CD4-positive, alpha-beta T cell (primary cell): ENCODE measurements around the gene SLC25A42. TPM values are rescaled to one million over a fixed set of nuclear protein-coding genes. Genes with fewer than 3 reads are reported as not detected.
A peak's percentile ranks its signal among the peaks of the same experiment; 100 is the strongest.

ENCODE experiments used
- ATAC-seq: fragments of 200-7000 bp; cut with Tn5 transposase; one replicate; pipeline ENCODE4 v1.10.0; 2022; ENCODE audit warnings: mild to moderate bottlenecking; ENCODE audit not compliant: poor library complexity
- CTCF ChIA-PET: fragments of 350-600 bp; sonication (Branson Sonifier 250); formaldehyde crosslinking; loops from one replicate; lab custom pipeline; 2021; ENCODE audit warnings: antibody characterized with exemption, inconsistent platforms; lab: Charles Lee
- POLR2A ChIA-PET: fragments of 350-600 bp; sonication (Branson Sonifier 250); formaldehyde crosslinking; loops from one replicate; lab custom pipeline; 2021; ENCODE audit warnings: antibody characterized with exemption, inconsistent platforms; lab: Charles Lee
- DNase-seq, 14 experiments: peaks; one replicate each; pipeline ENCODE4 v3.0.0-alpha.2; 2013 to 2020; ENCODE audit warnings: mixed read lengths in 2 of 14
- H3K27ac ChIP-seq, 2 donors: one replicate each; pipeline versions ENCODE4 v1.5.1 to v1.7.0; 2013; ENCODE audit warnings: low read length in 2 of 2, low read depth in 1 of 2, mild to moderate bottlenecking in 1 of 2
- H3K27me3 ChIP-seq, 2 experiments: 1 replicate in 1 of 2; 2 replicates in 1 of 2; pipeline versions ENCODE4 v1.6.1 to v1.7.0; 2013; ENCODE audit warnings: low read length in 2 of 2, control low read depth in 1 of 2, mild to moderate bottlenecking in 1 of 2, moderate library complexity in 1 of 2; ENCODE audit not compliant: insufficient read depth in 2 of 2, control insufficient read depth in 1 of 2
- H3K36me3 ChIP-seq: one replicate; pipeline ENCODE4 v1.6.1; 2013; ENCODE audit warnings: low read length, control low read depth; ENCODE audit not compliant: insufficient read depth
- H3K4me1 ChIP-seq: one replicate; pipeline ENCODE4 v1.6.1; 2013; ENCODE audit warnings: low read length, control low read depth; ENCODE audit not compliant: insufficient read depth
- H3K4me3 ChIP-seq: one replicate; pipeline ENCODE4 v1.5.1; 2013; ENCODE audit warnings: mild to moderate bottlenecking, low read length, moderate library complexity
- H3K9me3 ChIP-seq, 2 experiments: 1 replicate in 1 of 2; 2 replicates in 1 of 2; pipeline versions ENCODE4 v1.6.1 to v1.7.0; 2013; ENCODE audit warnings: low read length in 2 of 2, mild to moderate bottlenecking in 2 of 2, control low read depth in 1 of 2, moderate library complexity in 1 of 2; ENCODE audit not compliant: control insufficient read depth in 1 of 2, insufficient read depth in 1 of 2
- H3K27ac Mint-ChIP-seq: one replicate; pipeline ENCODE4 v1.8.0; 2020; ENCODE audit warnings: mixed read lengths
- H3K27me3 Mint-ChIP-seq: one replicate; pipeline ENCODE4 v1.8.0; 2021; ENCODE audit warnings: mixed read lengths
- H3K36me3 Mint-ChIP-seq: one replicate; pipeline ENCODE4 v1.8.0; 2021; ENCODE audit warnings: low read depth, mixed read lengths
- H3K4me1 Mint-ChIP-seq: one replicate; pipeline ENCODE4 v1.8.0; 2021; ENCODE audit warnings: low read depth, mixed read lengths
- H3K4me3 Mint-ChIP-seq: one replicate; pipeline ENCODE4 v1.8.0; 2020; ENCODE audit warnings: mild to moderate bottlenecking, mixed read lengths
- H3K9me3 Mint-ChIP-seq: one replicate; pipeline ENCODE4 v1.8.0; 2020; ENCODE audit warnings: mixed read lengths
- intact Hi-C, 2 experiments: fragments of 100-400 bp; cut with DNase I in 1 of 2; cut with micrococcal nuclease in 1 of 2; formaldehyde crosslinking; loops; one replicate each; pipeline versions ENCODE4 v1.15.1 to v1.9.0; 2023 to 2025; cut with DNase I, micrococcal nuclease
- total RNA-seq, 174 experiments: library from RNA in 2 of 174; stranded (reverse) in 2 of 174; gene quantifications; one replicate each; pipeline ENCODE4 v1.2.3 and lab custom pipeline; 2021 to 2026
- TF ChIP-seq, protein P1 (sequence below): fragments of 200-600 bp; IDR thresholded peaks from one replicate; pipeline ENCODE4 v1.8.0; 2022; ENCODE audit warnings: antibody characterized with exemption, mild to moderate bottlenecking

The SLC25A42 gene
- total RNA-seq, 2 experiments from 2014 or later: 15.1 to 15.4 TPM

DNA sequence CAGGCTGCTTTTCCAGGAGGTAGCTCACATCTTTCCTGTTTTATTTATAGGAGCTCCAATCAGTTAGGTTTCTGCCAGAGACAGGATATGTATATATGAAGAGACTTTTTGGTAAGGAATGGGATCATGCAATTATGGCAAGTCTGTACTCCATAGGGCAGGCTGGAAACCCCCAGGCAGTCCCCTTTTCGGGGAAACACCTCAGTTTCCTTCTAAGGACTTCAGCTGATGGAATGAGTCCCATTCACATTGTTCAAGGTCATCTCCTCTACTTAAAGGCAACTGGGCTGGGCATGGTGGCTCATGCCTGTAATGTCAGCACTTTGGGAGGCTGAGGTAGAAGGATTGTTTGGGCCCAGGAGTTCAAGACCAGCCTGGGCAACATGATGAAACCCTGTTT, 10.9 kb upstream of the SLC25A42 start:
- Mint-ChIP-seq H3K9me3 (no peaks in the 10 kb centered on the region), H3K4me3 (no peak overlapping the region), H3K36me3 (peaks cover 56% of the 10 kb centered on the region), H3K4me1 (no peaks in the 10 kb centered on the region), H3K27me3 (no peaks in the 10 kb centered on the region), H3K27ac (no peak overlapping the region)
- DNase-seq (no peak), ATAC-seq (no peak)
- Histone ChIP-seq H3K4me3 (no peak overlapping the region), H3K36me3 (peaks cover 51% of the 10 kb centered on the region), H3K27me3 (no peaks in the 10 kb centered on the region), H3K4me1 (no peaks in the 10 kb centered on the region), H3K27ac (no peak overlapping the region), H3K9me3 (no peaks in the 10 kb centered on the region)
- POLR2A ChIA-PET: interaction anchor here (2.3 kb wide), 1 partner anchor 10 kb away, joined by 5 read pairs; the partner anchor contains the start of gene SLC25A42
- intact Hi-C loops: loop anchor here (1.0 to 2.0 kb wide), 3 partner anchors 64 to 121 kb away; no protein-coding TSS in a partner anchor
- TF ChIP-seq, protein P1, sequence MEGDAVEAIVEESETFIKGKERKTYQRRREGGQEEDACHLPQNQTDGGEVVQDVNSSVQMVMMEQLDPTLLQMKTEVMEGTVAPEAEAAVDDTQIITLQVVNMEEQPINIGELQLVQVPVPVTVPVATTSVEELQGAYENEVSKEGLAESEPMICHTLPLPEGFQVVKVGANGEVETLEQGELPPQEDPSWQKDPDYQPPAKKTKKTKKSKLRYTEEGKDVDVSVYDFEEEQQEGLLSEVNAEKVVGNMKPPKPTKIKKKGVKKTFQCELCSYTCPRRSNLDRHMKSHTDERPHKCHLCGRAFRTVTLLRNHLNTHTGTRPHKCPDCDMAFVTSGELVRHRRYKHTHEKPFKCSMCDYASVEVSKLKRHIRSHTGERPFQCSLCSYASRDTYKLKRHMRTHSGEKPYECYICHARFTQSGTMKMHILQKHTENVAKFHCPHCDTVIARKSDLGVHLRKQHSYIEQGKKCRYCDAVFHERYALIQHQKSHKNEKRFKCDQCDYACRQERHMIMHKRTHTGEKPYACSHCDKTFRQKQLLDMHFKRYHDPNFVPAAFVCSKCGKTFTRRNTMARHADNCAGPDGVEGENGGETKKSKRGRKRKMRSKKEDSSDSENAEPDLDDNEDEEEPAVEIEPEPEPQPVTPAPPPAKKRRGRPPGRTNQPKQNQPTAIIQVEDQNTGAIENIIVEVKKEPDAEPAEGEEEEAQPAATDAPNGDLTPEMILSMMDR: no peak
- CTCF ChIA-PET: interaction anchor here (0.6 kb wide), 1 partner anchor 60 kb away, joined by 3 read pairs; no protein-coding TSS in a partner anchor

DNA sequence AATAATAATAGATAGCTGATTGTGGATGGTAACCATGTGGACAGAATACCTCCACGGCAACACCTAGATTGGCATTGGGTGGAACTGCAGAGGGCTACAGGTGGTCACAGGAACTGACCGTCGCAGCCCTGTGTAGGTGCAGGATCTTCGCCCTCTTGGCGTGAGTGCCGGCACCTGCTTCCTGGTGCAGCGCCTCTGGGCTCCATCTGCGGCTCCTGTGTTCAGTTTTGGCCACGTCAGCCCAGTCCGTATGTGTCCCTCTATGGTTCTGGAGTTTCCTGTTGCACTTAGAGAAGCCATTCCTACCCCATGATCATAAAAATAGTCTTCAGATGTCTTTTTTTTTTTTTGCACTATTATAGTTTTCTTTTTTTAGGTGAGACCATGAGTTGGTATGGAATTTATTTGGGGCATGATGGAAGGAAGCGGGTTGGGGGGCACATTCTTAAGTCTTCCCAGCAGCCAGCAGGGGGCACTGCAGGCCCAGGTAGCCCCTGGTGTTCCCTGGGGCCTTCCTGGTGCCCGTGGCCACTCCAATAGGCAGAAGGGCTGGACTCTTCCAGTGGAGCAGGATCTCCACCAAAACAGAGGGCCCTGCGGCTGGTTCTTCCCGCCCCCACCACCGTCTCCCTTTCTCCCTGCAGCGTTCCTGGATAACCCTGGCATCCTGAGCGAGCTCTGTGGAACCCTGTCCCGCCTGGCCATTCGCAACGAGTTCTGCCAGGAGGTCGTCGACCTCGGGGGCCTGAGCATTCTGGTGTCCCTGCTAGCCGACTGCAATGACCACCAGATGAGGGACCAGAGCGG, 10.1 kb upstream of the SLC25A42 start:
- Histone ChIP-seq H3K27ac (no peak overlapping the region), H3K4me1 (no peaks in the 10 kb centered on the region), H3K27me3 (no peaks in the 10 kb centered on the region), H3K4me3 (no peak overlapping the region), H3K36me3 (peaks cover 50% of the 10 kb centered on the region), H3K9me3 (no peaks in the 10 kb centered on the region)
- POLR2A ChIA-PET: no interaction called here
- no peaks in the 10 kb centered on the region for H3K9me3 Mint-ChIP-seq
- H3K36me3 Mint-ChIP-seq: peaks cover 55% of the 10 kb centered on the region
- no peaks in the 10 kb centered on the region for H3K27me3 Mint-ChIP-seq
- no peaks in the 10 kb centered on the region for H3K4me1 Mint-ChIP-seq
- H3K4me3 Mint-ChIP-seq: no peak overlapping the region
- H3K27ac Mint-ChIP-seq: no peak overlapping the region
- DNase-seq: peak; percentile 42 to 84 (median 62)
- ATAC-seq: peak; percentile 79
- CTCF ChIA-PET: no interaction called here
- TF ChIP-seq, protein P1: peak; percentile 87
- intact Hi-C loops: loop anchor here (1.0 to 2.0 kb wide), 4 partner anchors 61 to 121 kb away; no protein-coding TSS in a partner anchor

- Histone ChIP-seq H3K27me3 (no peaks in the 10 kb centered on the region), H3K36me3 (peaks cover 47% of the 10 kb centered on the region), H3K27ac (no peak overlapping the region), H3K4me1 (no peaks in the 10 kb centered on the region), H3K4me3 (no peak overlapping the region), H3K9me3 (no peaks in the 10 kb centered on the region)
- no peak for DNase-seq
- ChIA-PET POLR2A (no interaction called here), CTCF (no interaction called here)
- TF ChIP-seq, protein P1: no peak
- H3K36me3 Mint-ChIP-seq: peaks cover 52% of the 10 kb centered on the region
- H3K4me1 Mint-ChIP-seq: no peaks in the 10 kb centered on the region
- H3K27me3 Mint-ChIP-seq: no peaks in the 10 kb centered on the region
- H3K4me3 Mint-ChIP-seq: no peak overlapping the region
- H3K9me3 Mint-ChIP-seq: no peaks in the 10 kb centered on the region
- no peak overlapping the region for H3K27ac Mint-ChIP-seq
- intact Hi-C loops: loop anchor here in 1 of 2 experiments (2.0 kb wide), 1 partner anchor 60 kb away; no protein-coding TSS in a partner anchor
- no peak for ATAC-seq
These were observed 9.4 kb upstream of the SLC25A42 start for GRCh38 chr19:19054315-19054938.
